HG03139 (cell line): ENCODE data around the gene XDH.

Experiments
- ATAC-seq: cut with Tn5 transposase; IDR thresholded peaks from one replicate; pipeline ENCODE4 v1.9.1; 2021; ENCODE audit not compliant: unreplicated experiment

The XDH gene

GRCh38 chr2:31286961-31287550, 127.5 kb downstream of the XDH start:
- ATAC-seq, result no peak

- no peak for ATAC-seq
Measured at GRCh38 chr2:31286230-31286629, 128.3 kb downstream of the XDH start.
